Neural cell (in vitro differentiated cells): Measurements from ENCODE around the gene RAB40A. TPM values are rescaled to one million over a fixed set of nuclear protein-coding genes. Genes with fewer than 3 reads are reported as not detected.

Experiments
- H2AFZ ChIP-seq: fragments of 200-600, 300-800 bp; sonication (generic), shearing (Covaris generic); 2 replicates; pipeline ENCODE4 v1.6.0; 2014; ENCODE audit warnings: low read depth, mild to moderate bottlenecking, antibody characterized with exemption, low read length, moderate library complexity
- H3F3A ChIP-seq: fragments of 200-600 bp; shearing (Covaris generic); 2 replicates; pipeline ENCODE4 v1.6.1; 2016; ENCODE audit warnings: mild to moderate bottlenecking, moderate library complexity, mixed read lengths, antibody characterized with exemption, low read length; ENCODE audit not compliant: insufficient read depth, poor library complexity, severe bottlenecking
- H3K27ac ChIP-seq: fragments of 200-600, 300-800 bp; sonication (generic), shearing (Covaris generic); 2 replicates; pipeline ENCODE4 v1.5.1; 2014; ENCODE audit warnings: mild to moderate bottlenecking, low read length, moderate library complexity
- H3K27me3 ChIP-seq: fragments of 300-800, 200-600 bp; sonication (generic), shearing (Covaris generic); 2 replicates; pipeline ENCODE4 v1.6.0; 2014; ENCODE audit warnings: mild to moderate bottlenecking, low read depth, low read length, moderate library complexity; ENCODE audit not compliant: insufficient read depth
- H3K36me3 ChIP-seq: fragments of 300-800, 200-600 bp; sonication (generic), shearing (Covaris generic); 2 replicates; pipeline ENCODE4 v1.5.1; 2014; ENCODE audit warnings: mild to moderate bottlenecking, antibody characterized with exemption, low read length, moderate library complexity; ENCODE audit not compliant: insufficient read depth
- H3K4me2 ChIP-seq: fragments of 300-800, 200-600 bp; sonication (generic), shearing (Covaris generic); 2 replicates; pipeline ENCODE4 v1.6.0; 2014; ENCODE audit warnings: mild to moderate bottlenecking, low read length
- H3K4me3 ChIP-seq: fragments of 300-800, 200-600 bp; sonication (generic), shearing (Covaris generic); 2 replicates; pipeline ENCODE4 v1.5.1; 2014; ENCODE audit warnings: mild to moderate bottlenecking, low read length, moderate library complexity
- H3K79me2 ChIP-seq: fragments of 200-600 bp; shearing (Covaris generic); replicated peaks from 2 replicates; pipeline ENCODE4 v1.6.0; 2014; ENCODE audit warnings: mild to moderate bottlenecking, low read length, moderate library complexity; ENCODE audit not compliant: insufficient read depth
- H3K9ac ChIP-seq: fragments of 300-800, 200-600 bp; sonication (generic), shearing (Covaris generic); 2 replicates; pipeline ENCODE4 v1.6.1; 2016; ENCODE audit warnings: mild to moderate bottlenecking, low read length, mixed read lengths
- H3K9me2 ChIP-seq: fragments of 200-600 bp; shearing (Covaris generic); 2 replicates; pipeline ENCODE4 v1.6.1; 2016; ENCODE audit warnings: mild to moderate bottlenecking, low read length, mixed read lengths; ENCODE audit not compliant: insufficient read depth
- H3K9me3 ChIP-seq: fragments of 200-600, 300-800 bp; sonication (generic), shearing (Covaris generic); 2 replicates; pipeline ENCODE4 v1.6.1; 2016; ENCODE audit warnings: mild to moderate bottlenecking, mixed run types, low read length, moderate library complexity, mixed read lengths
- H4K20me1 ChIP-seq: fragments of 200-600 bp; shearing (Covaris generic); 2 replicates; pipeline ENCODE4 v1.6.1; 2016; ENCODE audit warnings: mild to moderate bottlenecking, mixed run types; ENCODE audit not compliant: insufficient read depth
- EP300 ChIP-seq: fragments of 450-650 bp; conservative IDR thresholded peaks from 2 replicates; pipeline ENCODE4 v1.6.1; 2014; ENCODE audit warnings: antibody characterized with exemption, mild to moderate bottlenecking, moderate library complexity; ENCODE audit not compliant: poor library complexity, severe bottlenecking
- EZH2 ChIP-seq: fragments of 200-600, 300-800 bp; shearing (Covaris generic), sonication (generic); IDR thresholded peaks from 2 replicates; pipeline ENCODE4 v1.6.1; 2014; ENCODE audit warnings: antibody characterized with exemption, low read length, borderline replicate concordance, mild to moderate bottlenecking; ENCODE audit not compliant: insufficient read depth, poor library complexity, severe bottlenecking
- MXI1 ChIP-seq: fragments of 450-650 bp; conservative IDR thresholded peaks from 2 replicates; pipeline ENCODE4 v1.6.1; 2014; ENCODE audit warnings: antibody characterized with exemption, mild to moderate bottlenecking; ENCODE audit not compliant: poor library complexity, severe bottlenecking
- POLR2AphosphoS5 ChIP-seq: IDR thresholded peaks from 2 replicates; pipeline ENCODE4 v1.6.1; 2012
- RAD21 ChIP-seq: fragments of 450-650 bp; conservative IDR thresholded peaks from 2 replicates; pipeline ENCODE4 v1.6.1; 2014; ENCODE audit warnings: antibody characterized with exemption, mild to moderate bottlenecking, moderate library complexity
- SMC3 ChIP-seq: fragments of 450-650 bp; conservative IDR thresholded peaks from 2 replicates; pipeline ENCODE4 v1.6.1; 2014; ENCODE audit warnings: antibody characterized with exemption, mild to moderate bottlenecking, moderate library complexity; ENCODE audit not compliant: poor library complexity
- TAF1 ChIP-seq: IDR thresholded peaks from 2 replicates; pipeline ENCODE4 v1.6.1; 2012; ENCODE audit warnings: low read depth
- polyA plus RNA-seq: library from polyadenylated mRNA; depleted of rRNA; stranded (reverse); fragments of >200 nt; gene quantifications from 2 replicates; pipeline ENCODE4 v1.2.3, GENCODE V29; 2014
- TF ChIP-seq, protein P1 (sequence below): fragments of 450-650 bp; IDR thresholded peaks from 2 replicates; pipeline ENCODE4 v1.5.1; 2014; ENCODE audit warnings: antibody characterized with exemption, mild to moderate bottlenecking, moderate library complexity; ENCODE audit not compliant: poor library complexity, severe bottlenecking
- TF ChIP-seq, protein P2 (sequence below): IDR thresholded peaks from 2 replicates; pipeline ENCODE4 v1.6.1; 2012; ENCODE audit warnings: borderline replicate concordance

RAB40A gene
- polyA plus RNA-seq, 1 donor from 2014 or later, result 1.9 TPM

DNA sequence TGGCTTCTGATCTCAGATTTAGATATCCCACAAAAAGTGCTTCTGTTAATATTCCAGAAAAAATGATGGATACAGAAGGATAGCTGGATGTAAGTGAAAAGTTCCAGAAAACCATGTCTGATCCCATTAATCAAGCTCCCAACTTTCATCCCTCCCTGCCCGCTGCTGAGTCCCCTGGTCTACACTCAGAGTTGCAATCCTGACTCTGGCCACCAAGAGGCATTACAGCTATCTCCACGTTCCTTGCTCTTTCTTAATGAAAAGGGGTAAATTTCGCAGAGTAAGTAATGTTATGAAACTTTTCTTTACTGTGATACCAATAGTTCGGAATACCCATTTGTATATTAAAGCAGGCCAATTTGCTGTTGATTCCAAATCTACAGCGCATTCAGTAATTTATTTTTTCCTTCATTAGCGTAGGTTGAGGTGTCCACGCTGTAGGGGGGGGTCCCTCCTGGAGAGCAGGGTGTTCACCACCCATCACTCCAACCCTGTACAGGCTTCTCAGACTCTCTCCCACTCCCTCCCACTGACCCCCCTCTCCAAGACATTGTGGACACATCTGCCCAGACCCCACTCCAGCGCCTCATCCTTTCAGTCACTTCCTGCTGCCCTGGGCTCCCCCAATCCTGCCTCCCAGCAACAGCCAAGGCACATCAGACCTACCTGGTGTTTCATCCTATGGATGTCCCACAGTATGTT lies 55.1 kb downstream of the RAB40A start:
- TF ChIP-seq POLR2AphosphoS5, result no peak
- TF ChIP-seq MXI1, result no peak
- no peak for TF ChIP-seq TAF1
- TF ChIP-seq, protein P1, sequence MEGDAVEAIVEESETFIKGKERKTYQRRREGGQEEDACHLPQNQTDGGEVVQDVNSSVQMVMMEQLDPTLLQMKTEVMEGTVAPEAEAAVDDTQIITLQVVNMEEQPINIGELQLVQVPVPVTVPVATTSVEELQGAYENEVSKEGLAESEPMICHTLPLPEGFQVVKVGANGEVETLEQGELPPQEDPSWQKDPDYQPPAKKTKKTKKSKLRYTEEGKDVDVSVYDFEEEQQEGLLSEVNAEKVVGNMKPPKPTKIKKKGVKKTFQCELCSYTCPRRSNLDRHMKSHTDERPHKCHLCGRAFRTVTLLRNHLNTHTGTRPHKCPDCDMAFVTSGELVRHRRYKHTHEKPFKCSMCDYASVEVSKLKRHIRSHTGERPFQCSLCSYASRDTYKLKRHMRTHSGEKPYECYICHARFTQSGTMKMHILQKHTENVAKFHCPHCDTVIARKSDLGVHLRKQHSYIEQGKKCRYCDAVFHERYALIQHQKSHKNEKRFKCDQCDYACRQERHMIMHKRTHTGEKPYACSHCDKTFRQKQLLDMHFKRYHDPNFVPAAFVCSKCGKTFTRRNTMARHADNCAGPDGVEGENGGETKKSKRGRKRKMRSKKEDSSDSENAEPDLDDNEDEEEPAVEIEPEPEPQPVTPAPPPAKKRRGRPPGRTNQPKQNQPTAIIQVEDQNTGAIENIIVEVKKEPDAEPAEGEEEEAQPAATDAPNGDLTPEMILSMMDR, result no peak
- TF ChIP-seq SMC3, result no peak
- no peak for TF ChIP-seq EZH2
- TF ChIP-seq, protein P2, sequence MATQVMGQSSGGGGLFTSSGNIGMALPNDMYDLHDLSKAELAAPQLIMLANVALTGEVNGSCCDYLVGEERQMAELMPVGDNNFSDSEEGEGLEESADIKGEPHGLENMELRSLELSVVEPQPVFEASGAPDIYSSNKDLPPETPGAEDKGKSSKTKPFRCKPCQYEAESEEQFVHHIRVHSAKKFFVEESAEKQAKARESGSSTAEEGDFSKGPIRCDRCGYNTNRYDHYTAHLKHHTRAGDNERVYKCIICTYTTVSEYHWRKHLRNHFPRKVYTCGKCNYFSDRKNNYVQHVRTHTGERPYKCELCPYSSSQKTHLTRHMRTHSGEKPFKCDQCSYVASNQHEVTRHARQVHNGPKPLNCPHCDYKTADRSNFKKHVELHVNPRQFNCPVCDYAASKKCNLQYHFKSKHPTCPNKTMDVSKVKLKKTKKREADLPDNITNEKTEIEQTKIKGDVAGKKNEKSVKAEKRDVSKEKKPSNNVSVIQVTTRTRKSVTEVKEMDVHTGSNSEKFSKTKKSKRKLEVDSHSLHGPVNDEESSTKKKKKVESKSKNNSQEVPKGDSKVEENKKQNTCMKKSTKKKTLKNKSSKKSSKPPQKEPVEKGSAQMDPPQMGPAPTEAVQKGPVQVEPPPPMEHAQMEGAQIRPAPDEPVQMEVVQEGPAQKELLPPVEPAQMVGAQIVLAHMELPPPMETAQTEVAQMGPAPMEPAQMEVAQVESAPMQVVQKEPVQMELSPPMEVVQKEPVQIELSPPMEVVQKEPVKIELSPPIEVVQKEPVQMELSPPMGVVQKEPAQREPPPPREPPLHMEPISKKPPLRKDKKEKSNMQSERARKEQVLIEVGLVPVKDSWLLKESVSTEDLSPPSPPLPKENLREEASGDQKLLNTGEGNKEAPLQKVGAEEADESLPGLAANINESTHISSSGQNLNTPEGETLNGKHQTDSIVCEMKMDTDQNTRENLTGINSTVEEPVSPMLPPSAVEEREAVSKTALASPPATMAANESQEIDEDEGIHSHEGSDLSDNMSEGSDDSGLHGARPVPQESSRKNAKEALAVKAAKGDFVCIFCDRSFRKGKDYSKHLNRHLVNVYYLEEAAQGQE, result no peak
- TF ChIP-seq RAD21, result no peak
- no peak for TF ChIP-seq EP300
- Histone ChIP-seq H4K20me1 (no peaks in the 10 kb centered on the region), H2AFZ (no peak overlapping the region), H3K9me3 (no peaks in the 10 kb centered on the region), H3K4me2 (no peak overlapping the region), H3K4me3 (no peak overlapping the region), H3K36me3 (no peaks in the 10 kb centered on the region), H3K9me2 (no peaks in the 10 kb centered on the region), H3K27ac (no peak overlapping the region), H3K79me2 (no peaks in the 10 kb centered on the region), H3K27me3 (no peaks in the 10 kb centered on the region), H3K9ac (no peak overlapping the region), H3F3A (no peaks in the 10 kb centered on the region)

DNA sequence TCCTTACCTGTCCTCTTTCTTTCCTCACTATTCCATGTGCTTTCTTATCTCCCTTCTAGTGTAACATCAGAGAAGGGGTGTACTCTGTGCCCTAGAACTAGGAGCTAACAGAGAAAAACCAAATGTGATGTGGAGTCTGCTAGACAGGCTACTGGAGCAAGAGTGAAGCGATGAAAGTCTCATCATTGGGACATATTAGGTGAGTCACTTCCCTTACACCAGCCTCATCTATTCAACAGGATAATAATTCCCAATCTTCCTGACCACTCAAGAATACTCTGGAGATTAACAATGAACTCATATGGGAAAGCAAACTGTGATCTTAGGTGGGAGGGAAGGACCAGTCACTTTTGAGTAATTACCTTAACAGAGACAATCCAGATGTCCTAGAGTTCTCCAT lies 58.1 kb downstream of the RAB40A start:
- TF ChIP-seq TAF1 (no peak), SMC3 (no peak), POLR2AphosphoS5 (no peak), EP300 (no peak), RAD21 (no peak), MXI1 (no peak), EZH2 (no peak)
- TF ChIP-seq, protein P1, result no peak
- TF ChIP-seq, protein P2, result no peak
- H3K27me3 ChIP-seq, result no peaks in the 10 kb centered on the region
- H3K36me3 ChIP-seq, result no peaks in the 10 kb centered on the region

More for the DNA sequence above, 58.1 kb downstream of the RAB40A start:
- no peak overlapping the region for H3K9ac ChIP-seq
- no peak overlapping the region for H2AFZ ChIP-seq
- H3K4me3 ChIP-seq, result no peak overlapping the region
- H3F3A ChIP-seq, result no peaks in the 10 kb centered on the region
- H3K27ac ChIP-seq, result no peak overlapping the region
- no peaks in the 10 kb centered on the region for H3K9me3 ChIP-seq
- H3K4me2 ChIP-seq, result no peak overlapping the region
- H4K20me1 ChIP-seq, result no peaks in the 10 kb centered on the region
- H3K9me2 ChIP-seq, result no peaks in the 10 kb centered on the region
- no peaks in the 10 kb centered on the region for H3K79me2 ChIP-seq
